Prostate gland (tissue), 2 donors: ENCODE data around the gene GRIP2.

Source experiments
- POLR2A ChIP-seq: fragments of 450-650 bp; IDR thresholded peaks from one replicate; pipeline ENCODE4 v1.6.1; 2016; ENCODE audit warnings: antibody characterized with exemption, mild to moderate bottlenecking
- POLR2AphosphoS5 ChIP-seq: sonication (generic); formaldehyde crosslinking; IDR thresholded peaks from one replicate; pipeline ENCODE4 v1.6.1; 2017; ENCODE audit warnings: antibody characterized with exemption
- TF ChIP-seq, protein P1 (sequence below), 4 experiments: fragments of 200-600 bp in 2 of 4; fragments of 450-650 bp in 2 of 4; sonication (generic) in 2 of 4; IDR thresholded peaks; 1 replicate in 3 of 4; 2 replicates in 1 of 4; pipeline ENCODE4 v1.5.1; 2016 to 2019; ENCODE audit warnings: antibody characterized with exemption in 4 of 4, mild to moderate bottlenecking in 2 of 4, moderate library complexity in 2 of 4

DNA sequence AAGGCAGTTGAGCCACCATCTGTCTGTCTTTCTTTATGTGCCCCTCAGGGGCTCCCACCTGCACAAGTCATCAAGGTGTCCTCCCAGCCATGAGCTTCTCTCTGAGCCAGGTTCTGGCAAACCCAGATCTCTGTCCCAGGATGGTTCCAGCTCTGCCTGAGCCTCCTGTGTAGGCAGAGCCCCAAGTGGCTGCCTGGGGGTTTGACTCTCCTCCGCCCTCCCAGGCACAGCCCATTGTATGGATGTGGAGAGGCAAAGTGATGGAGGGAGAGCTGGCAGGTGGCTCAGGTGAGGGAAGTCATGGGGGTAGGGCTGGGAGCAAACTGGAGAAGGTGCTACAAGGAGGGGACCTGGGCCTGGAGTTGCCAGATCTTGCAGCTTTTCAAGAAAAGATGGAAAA, 56.9 kb downstream of the GRIP2 start:
- TF ChIP-seq, protein P1, sequence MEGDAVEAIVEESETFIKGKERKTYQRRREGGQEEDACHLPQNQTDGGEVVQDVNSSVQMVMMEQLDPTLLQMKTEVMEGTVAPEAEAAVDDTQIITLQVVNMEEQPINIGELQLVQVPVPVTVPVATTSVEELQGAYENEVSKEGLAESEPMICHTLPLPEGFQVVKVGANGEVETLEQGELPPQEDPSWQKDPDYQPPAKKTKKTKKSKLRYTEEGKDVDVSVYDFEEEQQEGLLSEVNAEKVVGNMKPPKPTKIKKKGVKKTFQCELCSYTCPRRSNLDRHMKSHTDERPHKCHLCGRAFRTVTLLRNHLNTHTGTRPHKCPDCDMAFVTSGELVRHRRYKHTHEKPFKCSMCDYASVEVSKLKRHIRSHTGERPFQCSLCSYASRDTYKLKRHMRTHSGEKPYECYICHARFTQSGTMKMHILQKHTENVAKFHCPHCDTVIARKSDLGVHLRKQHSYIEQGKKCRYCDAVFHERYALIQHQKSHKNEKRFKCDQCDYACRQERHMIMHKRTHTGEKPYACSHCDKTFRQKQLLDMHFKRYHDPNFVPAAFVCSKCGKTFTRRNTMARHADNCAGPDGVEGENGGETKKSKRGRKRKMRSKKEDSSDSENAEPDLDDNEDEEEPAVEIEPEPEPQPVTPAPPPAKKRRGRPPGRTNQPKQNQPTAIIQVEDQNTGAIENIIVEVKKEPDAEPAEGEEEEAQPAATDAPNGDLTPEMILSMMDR (IDR thresholded peaks at IDR 0.05), result no peak
- TF ChIP-seq POLR2A, result no peak
- no peak for TF ChIP-seq POLR2AphosphoS5
